NCI-H1105 (cell line): ENCODE data around the gene CCDC40.

ENCODE experiments used
- DNase-seq: peaks from one replicate; lab custom pipeline; 2025; lab: John Stamatoyannopoulos, UW

CCDC40 gene

GRCh38 chr17:80018917-80019651, 17.4 kb upstream of the CCDC40 start:
- DNase-seq: no peak

DNA sequence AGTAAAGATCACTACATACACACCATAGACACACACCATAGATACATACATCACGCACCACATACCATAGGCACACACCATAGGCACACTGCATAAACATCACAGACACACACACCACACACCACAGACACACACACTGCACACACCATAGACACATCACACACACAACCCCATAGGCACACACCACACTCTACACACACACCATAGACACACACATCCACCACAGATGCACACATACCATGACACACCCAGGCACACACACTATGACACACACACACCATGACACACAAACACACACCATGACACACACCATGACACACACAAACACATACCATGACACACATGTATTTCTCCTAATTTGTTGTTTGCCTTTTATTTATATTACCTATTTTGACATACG, 14.8 kb upstream of the CCDC40 start:
- DNase-seq: no peak

DNA sequence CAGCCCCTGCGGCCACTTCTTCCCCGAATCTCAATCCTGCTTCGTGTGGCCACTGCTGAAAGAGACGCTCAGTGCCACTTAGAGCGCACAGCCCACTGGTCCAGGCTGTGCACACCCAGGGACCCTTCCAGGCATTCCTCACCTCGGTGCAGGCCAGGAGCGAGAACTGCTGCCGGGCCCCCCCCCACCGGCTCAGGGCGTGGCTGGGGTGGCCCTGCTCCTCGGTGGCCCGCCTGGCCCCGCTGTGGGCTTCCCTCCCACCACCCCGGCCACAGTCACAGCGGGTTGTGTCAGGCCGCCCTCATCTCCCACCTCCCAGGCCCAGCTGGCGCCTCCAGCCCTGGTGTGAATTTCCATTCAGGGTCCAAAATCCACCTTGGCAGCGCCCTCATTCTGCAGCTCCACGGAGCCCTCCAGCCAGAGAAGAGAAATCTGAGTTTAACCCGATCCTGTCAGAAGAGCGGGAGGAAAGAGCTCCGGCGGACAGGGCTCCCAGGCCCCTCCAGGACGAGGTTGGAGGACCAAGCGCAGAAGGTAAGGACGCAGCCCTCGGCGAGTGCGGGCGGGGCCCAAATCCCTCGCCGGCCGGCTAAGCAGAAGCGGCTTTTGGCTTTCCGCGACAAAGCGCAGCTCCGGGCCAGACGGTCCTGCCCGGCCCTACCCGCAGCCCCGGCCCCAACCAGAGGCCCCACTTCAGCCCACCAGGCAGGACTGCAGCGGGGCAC, 12.8 kb upstream of the CCDC40 start:
- DNase-seq: no peak

DNA sequence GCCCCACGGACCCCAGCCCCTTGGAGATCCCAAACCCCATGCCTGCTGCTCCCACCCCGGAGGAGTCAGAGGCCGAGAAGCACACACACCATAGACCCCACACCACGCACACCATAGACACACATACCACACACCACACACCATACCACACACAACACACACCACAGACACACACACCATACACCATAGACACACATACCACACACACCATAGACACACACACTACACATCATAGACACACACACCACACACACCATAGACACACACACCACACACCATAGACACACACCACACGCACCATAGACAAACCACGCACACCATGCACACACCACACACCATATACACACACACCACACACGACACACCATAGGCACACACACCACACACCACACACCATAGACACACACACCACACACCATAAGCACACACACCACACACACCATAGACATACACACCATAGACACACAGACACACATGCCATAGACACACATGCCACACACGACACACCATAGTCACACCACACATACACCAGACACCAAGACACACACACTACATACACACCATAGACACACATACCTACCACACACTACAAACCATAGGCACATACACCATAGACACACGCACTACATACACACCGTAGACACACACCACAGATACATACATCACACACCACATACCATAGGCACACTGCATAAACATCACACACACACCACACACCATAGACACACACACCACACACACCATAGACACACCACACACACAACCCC, 12.1 kb upstream of the CCDC40 start:
- DNase-seq: no peak

DNA sequence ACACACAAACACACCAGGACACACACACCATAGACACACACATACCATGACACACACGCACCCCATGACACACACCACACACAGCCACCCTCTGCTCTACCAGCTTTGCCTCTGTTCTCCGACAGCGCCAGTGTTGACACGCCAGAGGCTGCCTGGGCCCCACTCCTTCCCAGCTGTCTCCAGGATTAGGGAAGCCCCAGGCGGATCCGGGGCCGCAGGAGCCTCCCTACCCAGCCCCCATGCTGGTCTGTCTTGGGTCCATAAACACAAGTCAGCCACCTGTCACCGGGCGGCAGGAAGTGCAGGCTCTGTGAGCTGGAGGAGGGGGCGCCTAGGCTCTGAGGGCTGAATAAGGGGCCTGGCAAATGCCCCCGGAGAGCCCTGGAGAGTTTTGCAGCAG, 11.3 kb upstream of the CCDC40 start:
- DNase-seq: no peak

- no peak for DNase-seq
These were observed 10.6 kb upstream of the CCDC40 start for GRCh38 chr17:80025796-80026195.

- DNase-seq: no peak
These were observed 9.9 kb upstream of the CCDC40 start for GRCh38 chr17:80026359-80027042.

DNA sequence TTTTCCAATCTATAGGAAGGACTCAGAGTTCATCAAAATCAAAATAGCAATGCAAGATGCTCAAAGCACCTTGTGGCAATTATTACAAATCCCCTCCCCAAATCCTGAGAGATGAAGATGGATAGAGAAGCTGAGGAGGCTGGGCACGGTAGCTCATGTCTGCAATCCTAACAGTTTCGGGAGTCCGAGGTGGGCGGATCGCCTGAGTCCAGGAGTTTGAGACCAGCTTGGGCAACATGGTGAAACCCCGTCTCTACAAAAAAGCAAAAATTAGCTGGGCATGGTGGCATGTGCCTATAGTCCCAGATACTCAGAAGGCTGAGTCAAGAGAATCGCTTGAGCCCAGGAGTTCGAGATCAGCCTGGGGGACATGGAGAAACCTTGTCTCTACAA, 9.4 kb upstream of the CCDC40 start:
- DNase-seq: no peak

GRCh38 chr17:80028030-80028429, 8.4 kb upstream of the CCDC40 start:
- DNase-seq: peak; percentile 39

DNA sequence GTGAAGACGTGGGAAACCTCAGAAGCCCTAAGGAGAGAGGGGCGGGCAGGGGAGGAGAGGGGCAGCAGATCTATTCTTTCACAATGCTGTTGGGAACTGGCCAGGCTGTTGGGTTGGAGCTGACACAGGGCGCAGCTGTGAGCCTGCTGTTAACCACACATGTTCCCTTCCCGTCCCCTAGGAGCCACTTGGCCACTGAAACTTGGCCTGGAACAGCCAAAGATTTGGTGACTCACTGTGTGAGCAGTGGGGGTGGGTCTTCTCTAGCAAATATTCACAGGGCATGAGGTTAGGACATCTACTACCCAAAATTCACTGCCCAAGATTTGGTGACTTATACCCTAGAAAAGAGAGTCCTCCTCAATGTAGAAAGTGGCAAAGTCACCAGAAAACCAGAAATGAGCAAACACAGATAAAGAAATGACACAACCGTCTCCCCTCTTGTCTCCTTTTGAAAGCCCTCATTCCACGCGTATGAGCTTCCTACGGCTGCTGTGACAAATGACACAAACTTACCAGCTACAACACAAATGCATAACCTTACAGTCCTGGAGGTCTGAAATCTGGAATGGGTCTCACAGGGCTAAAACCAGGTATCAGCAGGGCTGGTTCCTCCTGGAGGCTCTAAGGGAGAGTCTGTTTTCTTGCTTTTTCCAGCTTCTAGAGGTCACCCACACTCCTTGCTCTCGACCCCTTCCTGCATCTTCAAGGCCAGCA, 7.0 kb upstream of the CCDC40 start:
- no peak for DNase-seq

DNA sequence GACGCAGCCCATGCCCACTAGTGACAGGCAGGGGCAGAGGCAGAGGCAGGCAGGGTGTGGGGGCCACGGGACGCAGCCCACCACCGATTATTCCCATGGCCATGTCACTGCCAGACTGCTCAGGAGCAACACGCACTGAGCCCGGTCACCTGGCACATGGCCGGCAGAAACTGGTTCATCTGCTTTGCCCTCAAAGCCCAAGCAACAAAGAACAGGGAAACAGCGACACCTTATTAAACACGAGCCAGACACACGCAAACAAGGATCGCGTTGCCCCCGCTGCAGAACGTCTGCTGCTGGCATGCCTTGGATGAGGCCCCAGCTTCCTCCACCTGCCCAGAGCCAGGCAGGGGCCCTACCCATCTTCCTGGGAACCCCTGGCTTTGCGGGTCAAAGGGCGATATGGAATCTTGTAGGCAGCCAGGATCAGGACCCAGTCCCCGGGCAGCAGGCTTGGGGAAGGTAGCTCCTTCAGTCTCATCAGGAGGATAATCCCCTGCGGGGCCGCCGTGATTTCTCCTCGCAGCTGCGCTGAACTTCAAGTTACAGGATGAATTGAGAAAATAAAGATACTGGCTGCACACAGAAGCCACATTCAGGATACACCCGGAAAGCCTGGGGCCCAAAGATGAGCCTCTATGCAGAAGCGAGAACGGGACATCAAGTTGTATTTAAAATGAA, 5.6 kb upstream of the CCDC40 start:
- peak; percentile 55 for DNase-seq

GRCh38 chr17:80031691-80032430, 4.6 kb upstream of the CCDC40 start:
- no peak for DNase-seq

GRCh38 chr17:80032614-80033171, 3.7 kb upstream of the CCDC40 start:
- DNase-seq: no peak

GRCh38 chr17:80033840-80034239, 2.6 kb upstream of the CCDC40 start:
- DNase-seq: no peak

DNA sequence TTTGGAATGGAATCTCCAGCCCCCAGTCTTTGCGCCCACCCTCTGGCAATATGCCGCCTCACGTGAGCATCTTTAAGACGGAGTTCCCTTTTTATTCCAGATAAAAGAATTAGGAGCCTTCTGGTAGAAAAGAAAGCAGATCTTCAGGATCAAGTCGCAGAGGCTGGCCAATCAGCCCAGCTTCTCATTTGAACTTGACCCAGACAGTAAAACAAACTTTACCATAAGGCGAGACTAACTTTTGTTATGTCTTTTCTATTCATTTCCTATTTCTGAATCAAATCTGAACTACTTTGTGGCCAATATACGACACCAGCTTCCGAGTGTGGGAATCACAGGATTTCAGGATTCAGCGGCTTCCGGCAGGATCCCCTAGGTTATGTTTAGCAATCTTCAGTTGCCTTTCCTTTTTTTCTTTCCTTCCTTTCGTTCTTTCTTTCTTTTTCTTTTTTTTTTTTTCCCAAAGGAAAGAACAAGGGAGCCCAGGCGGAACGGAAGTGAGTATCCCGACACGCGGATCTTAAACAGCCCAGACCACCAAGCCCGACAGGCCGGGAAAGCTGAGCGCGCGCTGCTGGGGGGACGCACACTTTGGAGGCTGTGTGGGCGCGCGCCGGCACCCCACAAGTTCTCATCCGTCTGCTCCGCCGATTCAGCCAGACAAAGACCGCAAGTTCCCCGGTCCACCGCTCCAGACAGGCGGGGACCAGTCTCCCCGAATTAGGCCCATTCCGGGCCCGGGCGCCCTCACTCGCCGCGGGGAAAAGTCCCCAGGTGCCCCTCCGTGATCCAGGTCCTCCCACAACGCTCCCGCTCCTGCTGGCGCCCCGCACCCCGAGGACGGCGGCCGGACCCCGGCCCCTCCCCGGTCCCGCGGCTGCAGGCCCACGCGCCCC, 1.4 kb upstream of the CCDC40 start:
- no peak for DNase-seq

DNA sequence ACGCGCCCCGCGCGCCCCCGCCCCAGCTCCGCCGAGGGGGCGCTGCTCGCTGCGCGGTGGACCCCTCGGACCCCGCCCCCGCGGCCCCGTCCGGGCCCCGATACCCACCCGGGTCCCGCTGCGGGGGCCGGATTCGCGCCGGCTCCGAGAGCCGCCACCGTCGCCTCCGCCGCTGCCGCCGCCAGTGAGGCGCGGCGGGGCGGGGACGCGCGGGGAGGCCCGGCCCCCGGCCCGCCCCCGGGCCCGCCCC, 830 bp upstream of the CCDC40 start, which contains the start of gene TBC1D16:
Gene TBC1D16, minus strand, starts transcription at position 186 of the 250 bp plus-strand sequence. CDS start 22,325 bp downstream, outside the sequence.
- DNase-seq: no peak

DNA sequence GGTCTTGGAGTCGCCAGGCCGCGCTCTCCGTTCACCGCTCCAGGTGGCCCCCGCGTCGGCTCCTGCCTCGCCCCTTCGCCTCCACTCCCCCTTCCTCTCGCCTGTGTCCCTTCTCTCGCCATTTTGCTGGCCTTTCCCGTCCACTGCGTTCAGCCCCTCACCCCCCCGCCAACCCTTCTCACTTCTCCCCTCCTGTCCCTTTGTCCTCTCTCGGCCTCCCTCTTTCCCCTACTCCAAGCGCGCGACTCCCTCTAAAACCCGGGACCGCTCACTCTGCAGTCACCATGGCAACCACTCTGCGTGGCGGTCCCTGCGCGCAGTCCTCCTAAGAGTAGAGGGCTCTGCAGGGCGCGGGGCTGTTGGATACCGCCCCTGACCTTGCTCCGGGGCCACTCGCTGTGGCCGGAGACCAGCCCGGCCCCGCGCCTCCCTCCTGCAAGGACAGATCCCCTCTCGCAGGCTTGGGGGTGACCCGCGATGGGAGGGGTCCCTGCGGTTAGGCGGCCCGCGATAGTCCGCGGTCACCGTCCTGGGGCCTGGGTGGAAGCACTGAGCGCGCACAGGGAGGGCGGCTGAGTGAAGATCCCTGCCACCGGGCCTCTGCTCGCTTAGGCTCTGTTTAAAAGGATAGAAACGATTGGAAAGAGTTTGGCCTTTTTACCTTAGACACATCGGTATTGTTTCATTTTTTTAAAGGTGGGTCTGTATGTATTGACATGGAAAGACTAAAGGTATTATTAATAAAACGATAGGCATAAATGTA, 454 bp downstream of the CCDC40 start:
- peak; percentile 82 for DNase-seq

DNA sequence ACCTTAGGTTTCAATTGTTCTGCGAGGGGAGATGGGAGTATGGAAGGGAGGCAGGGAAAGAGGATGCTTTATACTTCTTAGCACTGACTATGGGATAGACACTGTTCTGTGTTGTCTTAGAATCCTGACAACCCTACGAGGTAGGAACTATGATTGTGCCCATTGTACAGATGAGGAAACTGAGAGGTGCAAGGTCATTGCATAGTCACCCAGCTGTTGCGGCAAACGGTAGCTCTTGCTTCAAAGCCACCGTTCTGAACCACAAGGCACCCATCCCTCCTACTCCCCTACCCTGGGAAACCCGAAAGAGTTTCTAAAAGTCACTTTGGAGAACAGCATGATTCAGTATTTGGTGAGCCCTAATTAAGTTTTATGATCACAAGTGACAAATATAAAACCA, 7.5 kb downstream of the CCDC40 start:
- no peak for DNase-seq
